RPMI8226 (cell line): ENCODE measurements around the gene CLBA1.
"Not testable (repeated sequence)": the region's sequence is repeated elsewhere in the genome, so short reads cannot be mapped to it uniquely, and the experiment has no call there.

Experiments used
- DNase-seq: peaks from one replicate; pipeline ENCODE4 v3.0.0-alpha.2; 2015

The CLBA1 gene

GRCh38 chr14:104985675-104986486 lies at the start of gene CLBA1:
Gene CLBA1, plus strand, starts transcription at chr14:104985788. Its CDS starts 644 bp downstream, at chr14:104986432.
- DNase-seq = peak; percentile 93

GRCh38 chr14:104935955-104936354 lies 49.6 kb upstream of the CLBA1 start:
- DNase-seq = no peak

GRCh38 chr14:104936361-104937155 lies 49.0 kb upstream of the CLBA1 start:
- no peak for DNase-seq

GRCh38 chr14:104937161-104937560 lies 48.4 kb upstream of the CLBA1 start:
- no peak for DNase-seq

GRCh38 chr14:104937694-104938365 lies 47.8 kb upstream of the CLBA1 start:
- DNase-seq = no peak

DNA sequence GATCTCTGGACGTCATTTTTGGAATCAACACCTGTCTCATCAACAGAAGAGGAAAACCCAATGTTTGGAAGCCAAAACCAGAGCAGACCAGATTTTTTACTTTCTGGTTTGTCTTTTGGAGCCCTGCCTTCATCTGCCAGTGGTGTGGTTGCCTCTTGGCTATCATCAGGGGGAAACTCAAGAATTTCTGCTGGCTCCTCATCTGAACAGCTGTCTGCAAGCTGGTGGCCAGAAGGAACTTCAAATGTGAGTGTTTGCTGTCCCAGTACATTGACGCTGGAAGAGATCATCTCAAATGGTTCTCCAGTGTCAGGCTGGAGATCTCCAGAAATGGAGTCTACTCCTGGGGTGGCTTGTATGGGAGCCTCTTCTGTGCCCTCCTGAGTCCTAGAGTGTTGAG lies 47.2 kb upstream of the CLBA1 start:
- no peak for DNase-seq

GRCh38 chr14:104938960-104939359 lies 46.6 kb upstream of the CLBA1 start:
- DNase-seq = no peak

- DNase-seq = no peak
Observed at GRCh38 chr14:104939666-104940410, 45.8 kb upstream of the CLBA1 start.

- DNase-seq = no peak
Observed at GRCh38 chr14:104940526-104941150, 45.0 kb upstream of the CLBA1 start.

DNA sequence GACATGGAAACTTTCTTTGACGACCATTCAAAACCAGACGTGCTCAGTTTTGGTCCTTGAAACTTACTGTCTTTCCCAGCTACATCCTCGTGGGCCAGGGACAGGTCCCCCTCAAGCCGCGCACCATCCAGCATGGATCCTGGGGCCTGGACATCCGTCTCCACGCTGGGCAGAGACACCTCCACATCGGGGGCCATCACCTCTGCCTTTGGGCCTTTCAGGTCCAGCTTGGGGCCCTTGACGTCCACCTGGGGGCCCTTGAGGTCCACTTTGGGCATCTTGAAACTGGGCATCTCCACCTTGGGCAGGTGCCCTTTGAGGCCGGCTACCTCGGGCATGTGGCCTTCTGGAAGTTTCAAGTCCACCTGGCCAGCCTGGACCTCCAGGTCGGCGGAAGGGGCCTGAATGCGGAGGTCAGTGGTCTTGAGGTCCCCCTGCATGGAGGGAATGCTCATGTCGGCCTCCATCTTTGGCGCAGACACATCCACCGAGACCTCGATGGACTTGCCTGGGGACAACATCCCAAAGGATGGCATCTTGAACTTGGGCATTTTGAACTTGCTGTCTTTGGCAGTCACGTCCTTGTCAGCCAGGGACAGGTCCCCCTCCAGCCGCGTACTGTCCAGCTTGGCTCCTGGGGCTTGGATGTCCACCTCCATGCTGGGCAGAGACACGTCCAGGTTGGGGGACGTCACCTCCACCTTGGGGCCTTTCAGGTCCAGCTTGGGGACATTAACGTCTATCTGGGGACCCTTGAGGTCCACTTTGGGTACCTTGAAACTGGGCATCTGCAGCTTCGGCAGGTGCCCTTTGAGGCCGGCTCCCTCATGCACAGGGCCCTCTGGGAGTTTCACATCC lies 43.9 kb upstream of the CLBA1 start:
- DNase-seq = no peak

DNA sequence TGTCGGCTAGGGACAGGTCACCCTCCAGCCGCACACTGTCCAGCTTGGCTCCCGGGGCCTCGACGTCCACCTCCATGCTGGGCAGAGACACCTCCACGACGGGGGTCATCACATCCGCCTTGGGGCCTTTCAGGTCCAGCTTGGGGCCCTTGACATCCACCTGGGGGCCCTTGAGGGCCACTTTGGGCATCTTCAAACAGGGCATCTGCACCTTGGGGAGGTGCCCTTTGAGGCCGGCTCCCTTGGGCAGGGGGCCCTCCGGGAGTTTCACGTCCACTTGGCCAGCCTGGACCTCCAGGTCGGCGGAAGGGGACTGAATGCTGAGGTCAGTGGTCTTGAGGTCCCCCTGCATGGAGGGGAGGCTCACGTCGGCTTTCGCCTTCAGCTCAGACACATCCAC lies 43.0 kb upstream of the CLBA1 start:
- no peak for DNase-seq

GRCh38 chr14:104943216-104944015 lies 42.2 kb upstream of the CLBA1 start:
- DNase-seq = not testable (repeated sequence)

GRCh38 chr14:104944016-104944308 lies 41.6 kb upstream of the CLBA1 start:
- DNase-seq = not testable (repeated sequence)

GRCh38 chr14:104944436-104945205 lies 41.0 kb upstream of the CLBA1 start:
- DNase-seq = not testable (repeated sequence)

DNA sequence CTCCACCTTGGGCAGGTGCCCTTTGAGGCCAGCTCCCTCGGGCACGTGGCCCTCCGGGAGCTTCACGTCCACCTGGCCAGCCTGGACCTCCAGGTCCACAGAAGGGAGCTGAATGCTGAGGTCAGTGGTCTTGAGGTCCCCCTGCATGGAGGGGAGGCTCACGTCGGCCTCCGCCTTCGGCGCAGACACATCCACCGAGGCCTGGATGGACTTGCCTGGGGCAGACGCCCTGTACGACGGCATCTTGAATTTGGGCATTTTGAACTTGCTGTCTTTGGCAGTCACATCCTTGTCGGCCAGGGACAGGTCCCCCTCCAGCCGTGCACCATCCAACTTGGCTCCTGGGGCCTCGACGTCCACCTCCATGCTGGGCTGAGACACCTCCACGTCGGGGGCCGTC lies 40.3 kb upstream of the CLBA1 start:
- not testable (repeated sequence) for DNase-seq

GRCh38 chr14:104945986-104946965 lies 39.3 kb upstream of the CLBA1 start:
- DNase-seq = not testable (repeated sequence)

DNA sequence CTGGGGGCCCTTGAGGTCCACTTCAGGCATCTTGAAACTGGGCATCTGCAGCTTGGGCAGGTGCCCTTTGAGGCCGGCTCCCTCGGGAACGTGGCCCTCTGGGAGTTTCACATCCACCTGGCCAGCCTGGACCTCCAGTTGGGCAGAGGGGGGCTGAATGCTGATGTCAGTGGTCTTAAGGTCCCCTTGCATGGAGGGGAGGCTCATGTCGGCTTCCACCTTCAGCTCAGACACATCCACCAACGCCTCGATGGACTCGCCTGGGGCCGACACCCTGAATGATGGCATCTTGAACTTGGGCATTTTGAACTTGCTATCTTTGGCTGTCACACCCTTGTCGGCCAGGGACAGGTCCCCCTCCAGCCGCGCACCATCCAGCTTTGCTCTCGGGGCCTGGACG lies 38.4 kb upstream of the CLBA1 start:
- DNase-seq = not testable (repeated sequence)
